ENCODE results near the gene VPS39.

DNA sequence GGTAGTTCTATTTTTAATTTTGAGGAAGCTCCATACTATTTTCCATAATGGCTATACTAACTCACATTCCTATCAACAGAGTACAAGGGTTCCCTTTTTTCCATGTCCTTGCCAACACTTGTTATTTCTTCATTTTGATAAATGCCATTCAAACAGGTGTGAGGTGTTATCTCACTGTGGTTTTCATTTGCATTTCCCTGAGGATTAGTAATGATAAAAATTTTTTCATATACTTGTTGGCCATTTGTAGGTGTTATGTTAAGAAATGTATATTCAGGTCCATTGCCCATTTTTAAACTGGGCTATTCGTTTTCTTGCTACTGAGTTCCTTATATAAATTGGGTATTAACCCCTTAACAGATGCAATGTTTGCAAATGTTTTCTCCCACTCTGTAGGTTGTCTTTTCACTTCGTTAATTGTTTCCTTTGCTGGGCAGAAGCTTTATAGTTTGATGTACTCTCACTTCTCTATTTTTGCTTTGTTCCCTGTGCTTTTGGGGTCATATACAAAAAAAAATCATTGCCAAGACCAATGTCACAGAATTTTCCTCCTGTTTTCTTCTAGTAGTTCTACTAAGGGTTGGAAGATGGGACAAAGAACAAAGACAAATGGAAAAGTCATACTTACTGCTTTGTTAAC lies 11.0 kb upstream of the VPS39 start:
- TF ChIP-seq CTCF (IDR thresholded peaks at IDR 0.05) (no peak), POLR2A (IDR thresholded peaks at IDR 0.05) (no peak), EP300 (IDR thresholded peaks at IDR 0.05) (no peak)
